ENCODE data around the gene TMC4. TPM values are rescaled to one million over a fixed set of nuclear protein-coding genes. Genes with fewer than 3 reads are reported as not detected.
"Not testable (repeated sequence)": the region's sequence is repeated elsewhere in the genome, so short reads cannot be mapped to it uniquely, and the experiment has no call there.

TMC4 gene
- polyA plus RNA-seq, 1 donor from 2014 or later = not detected

GRCh38 chr19:54178581-54179261 lies 5.8 kb upstream of the TMC4 start:
- Mint-ChIP-seq H3K9me3 (no peaks in the 10 kb centered on the region), H3K4me3 (peak overlapping the region in 1 of 4 donors; percentile 12), H3K27ac (no peak overlapping the region), H3K27me3 (no peaks in the 10 kb centered on the region), H3K4me1 (peaks cover 0 to 6% (median under 1%) of the 10 kb centered on the region in 3 donors), H3K36me3 (peaks cover 6% of the 10 kb centered on the region)

DNA sequence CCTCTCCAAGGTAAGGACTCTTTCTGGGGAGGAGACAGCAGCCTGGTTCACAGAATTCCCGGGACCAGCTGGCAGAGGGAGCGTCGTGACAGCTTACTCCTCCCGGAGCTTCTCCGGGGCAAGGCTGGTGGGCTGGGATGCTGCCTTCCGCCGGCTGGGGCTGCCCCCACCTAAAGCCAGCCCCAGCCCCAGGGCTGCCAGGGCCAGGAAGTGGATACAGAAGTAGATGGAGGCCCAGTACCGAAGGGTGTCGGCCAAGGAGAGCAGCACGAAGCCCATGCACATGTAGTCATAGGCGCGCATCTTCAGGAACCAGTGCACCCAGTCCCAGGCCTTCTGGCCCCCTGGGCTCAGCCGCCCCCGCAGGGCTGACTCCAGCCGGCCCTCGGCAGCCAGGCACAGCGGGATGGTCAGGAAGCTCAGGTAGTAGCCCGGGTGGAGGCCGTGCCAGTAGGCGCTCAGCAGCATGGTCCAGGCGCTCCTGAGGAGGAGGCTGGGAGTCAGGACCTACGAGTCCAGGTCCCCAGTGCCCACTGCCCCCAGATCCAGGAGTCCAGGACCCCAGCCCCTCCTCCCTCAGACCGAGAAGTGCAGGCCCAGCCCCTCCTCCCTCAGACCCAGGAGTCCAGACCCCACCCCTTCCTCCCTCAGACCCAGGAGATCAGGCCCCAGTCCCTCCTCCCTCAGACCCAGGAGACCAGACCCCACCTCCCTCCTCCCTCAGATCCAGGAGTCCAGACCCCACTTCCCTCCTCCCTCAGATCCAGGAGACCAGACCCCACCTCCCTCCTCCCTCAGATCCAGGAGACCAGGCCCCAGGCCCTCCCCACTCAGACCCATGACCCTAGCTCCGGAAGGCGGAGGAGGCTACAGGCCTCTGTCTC lies 1.2 kb upstream of the TMC4 start:
- no peaks in the 10 kb centered on the region for H3K9me3 Mint-ChIP-seq
- H3K4me1 Mint-ChIP-seq = peaks cover 0 to 10% (median 6%) of the 10 kb centered on the region in 3 donors
- no peaks in the 10 kb centered on the region for H3K27me3 Mint-ChIP-seq
- no peak overlapping the region for H3K27ac Mint-ChIP-seq
- H3K4me3 Mint-ChIP-seq = no peak overlapping the region
- peaks cover 6% of the 10 kb centered on the region for H3K36me3 Mint-ChIP-seq

- Mint-ChIP-seq H3K9me3 (no peaks in the 10 kb centered on the region), H3K36me3 (peaks cover 2% of the 10 kb centered on the region), H3K27me3 (no peaks in the 10 kb centered on the region), H3K4me3 (peak overlapping the region in 1 of 4 donors; percentile 47), H3K4me1 (peaks cover 0 to 10% (median 6%) of the 10 kb centered on the region in 3 donors), H3K27ac (no peak overlapping the region)
These were observed 369 bp upstream of the TMC4 start for GRCh38 chr19:54173359-54173699.

DNA sequence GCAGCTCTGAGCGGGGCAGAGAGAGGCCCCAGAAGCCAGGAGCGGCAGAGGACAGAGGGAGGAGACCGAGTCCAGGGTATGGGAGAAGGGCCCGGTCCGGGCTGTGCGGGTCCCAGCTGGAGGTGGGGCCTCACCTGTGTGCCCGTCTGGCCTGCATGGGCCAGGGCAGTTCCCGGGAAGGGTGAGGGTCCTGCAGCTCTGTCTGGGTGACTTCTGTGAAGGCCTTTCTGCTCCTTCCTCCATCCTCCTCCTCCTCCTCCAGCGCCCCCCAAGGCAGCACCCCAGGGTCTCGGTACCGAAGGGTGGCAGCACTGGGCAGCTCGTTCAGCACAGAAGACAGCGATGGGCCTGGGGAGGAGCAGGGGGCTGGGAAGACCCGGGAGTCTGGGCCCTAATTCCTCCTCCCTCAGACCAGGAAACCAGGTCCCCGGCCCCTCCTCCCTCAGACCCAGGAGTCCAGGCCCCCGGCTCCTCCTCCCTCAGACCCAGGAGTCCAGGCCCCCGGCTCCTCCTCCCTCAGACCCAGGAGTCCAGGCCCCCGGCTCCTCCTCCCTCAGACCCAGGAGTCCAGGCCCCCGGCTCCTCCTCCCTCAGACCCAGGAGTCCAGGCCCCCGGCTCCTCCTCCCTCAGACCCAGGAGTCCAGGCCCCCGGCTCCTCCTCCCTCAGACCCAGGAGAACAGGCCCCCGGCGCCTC lies 1.1 kb downstream of the TMC4 start:
- H3K9me3 Mint-ChIP-seq, H3K27ac Mint-ChIP-seq, H3K27me3 Mint-ChIP-seq, H3K4me3 Mint-ChIP-seq, H3K36me3 Mint-ChIP-seq: not testable (repeated sequence)
- peaks cover 0 to 13% (median 6%) of the 10 kb centered on the region in 3 donors for H3K4me1 Mint-ChIP-seq

DNA sequence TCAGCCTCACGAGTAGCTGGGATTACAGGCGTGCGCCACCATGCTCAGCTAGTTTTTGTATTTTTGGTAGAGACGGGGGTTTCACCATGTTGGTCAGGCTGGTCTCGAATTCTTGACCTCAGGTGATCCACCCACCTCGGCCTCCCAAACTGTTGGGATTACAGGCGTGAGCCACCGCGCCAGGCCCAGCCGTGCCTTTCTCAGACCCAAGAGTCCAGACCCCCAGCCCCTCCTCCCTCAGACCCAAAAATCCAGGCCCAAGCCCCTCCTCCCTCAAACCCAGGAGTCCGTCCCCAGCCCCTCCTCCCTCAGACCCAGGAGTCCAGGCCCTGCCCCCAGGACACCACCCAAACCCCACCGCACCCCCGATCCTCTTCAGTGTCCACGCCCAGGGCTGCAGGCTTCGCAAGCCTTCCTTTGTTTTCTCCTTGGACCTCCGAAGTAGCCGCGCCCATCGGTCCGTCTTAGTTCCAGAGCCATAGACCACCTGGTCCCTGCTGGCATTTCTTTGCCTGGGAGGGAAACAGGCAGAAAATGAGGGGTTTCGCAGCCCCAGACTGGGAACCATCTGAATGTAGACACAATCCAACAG lies 3.7 kb downstream of the TMC4 start:
- no peaks in the 10 kb centered on the region for H3K9me3 Mint-ChIP-seq
- H3K27me3 Mint-ChIP-seq = peaks cover 13% of the 10 kb centered on the region
- peaks cover 0 to 8% (median 6%) of the 10 kb centered on the region in 3 donors for H3K4me1 Mint-ChIP-seq
- H3K4me3 Mint-ChIP-seq = no peak overlapping the region
- no peaks in the 10 kb centered on the region for H3K36me3 Mint-ChIP-seq
- no peak overlapping the region for H3K27ac Mint-ChIP-seq

GRCh38 chr19:54168174-54168917 lies 4.6 kb downstream of the TMC4 start:
- H3K27ac Mint-ChIP-seq = no peak overlapping the region
- peaks cover 14% of the 10 kb centered on the region for H3K27me3 Mint-ChIP-seq
- no peaks in the 10 kb centered on the region for H3K36me3 Mint-ChIP-seq
- H3K9me3 Mint-ChIP-seq = no peaks in the 10 kb centered on the region
- H3K4me3 Mint-ChIP-seq = no peak overlapping the region
- peaks cover 0 to 8% (median 2%) of the 10 kb centered on the region in 3 donors for H3K4me1 Mint-ChIP-seq

DNA sequence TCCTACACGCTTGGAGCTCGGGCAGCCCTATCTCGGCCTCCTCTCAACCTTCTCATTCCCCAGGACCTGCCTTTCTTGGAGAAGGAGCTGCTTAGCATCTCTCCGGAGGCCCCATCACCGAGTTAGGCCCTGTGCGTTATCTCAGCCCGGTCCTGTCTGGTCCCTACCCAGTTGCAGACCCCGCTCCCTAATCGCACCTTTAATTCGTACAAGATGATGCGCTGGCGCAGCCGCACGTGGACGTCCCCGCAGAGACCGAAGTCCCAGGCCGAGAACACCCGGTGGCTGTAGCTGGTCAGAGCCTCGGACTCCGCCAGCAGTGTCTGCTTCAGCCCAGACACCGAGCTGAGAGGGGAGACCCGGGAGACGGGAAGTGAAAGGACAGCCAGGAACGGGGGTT lies 7.7 kb downstream of the TMC4 start:
- Mint-ChIP-seq H3K36me3 (no peaks in the 10 kb centered on the region), H3K4me1 (peaks cover 9 to 13% (median 10%) of the 10 kb centered on the region in 3 donors), H3K27me3 (peaks cover 14% of the 10 kb centered on the region), H3K9me3 (no peaks in the 10 kb centered on the region), H3K27ac (peak overlapping the region in 1 of 3 donors; percentile 90), H3K4me3 (peak overlapping the region in 2 of 4 donors; percentile 49 to 63)

DNA sequence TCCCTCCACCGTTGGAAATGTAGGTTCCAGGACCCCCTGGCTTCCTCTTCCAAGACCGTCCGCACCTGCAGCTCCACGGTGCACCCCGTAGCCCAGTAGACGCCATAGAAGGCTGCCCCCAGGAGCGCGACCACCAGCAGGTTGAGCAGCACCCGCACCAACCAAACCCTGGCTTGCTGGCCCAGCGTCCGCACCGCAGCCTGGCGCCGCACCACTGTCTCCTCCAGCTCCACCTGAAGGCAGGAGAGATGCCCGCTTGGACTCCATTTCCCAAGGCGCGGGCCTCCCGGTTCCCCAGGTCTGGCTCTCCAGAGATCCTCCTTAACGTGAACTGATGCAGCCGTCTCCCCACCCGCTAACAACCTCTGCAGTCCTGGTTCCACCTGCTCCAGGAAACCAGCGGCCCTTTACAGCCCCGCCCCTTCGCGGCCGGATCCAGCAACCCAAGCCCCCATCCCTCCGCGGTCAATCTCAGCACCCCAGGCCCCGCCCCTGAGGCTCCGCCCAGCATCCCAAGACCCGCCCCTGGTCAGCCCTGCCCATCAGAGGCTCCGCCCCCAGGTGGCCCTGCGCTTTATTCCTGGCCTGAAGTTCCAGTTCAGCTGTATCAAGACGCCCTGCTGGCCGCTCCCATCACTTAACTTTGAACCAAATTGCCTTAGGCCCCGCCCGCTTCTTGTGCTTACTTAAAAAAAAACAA lies 8.4 kb downstream of the TMC4 start:
- peak overlapping the region in 1 of 3 donors; percentile 90 for H3K27ac Mint-ChIP-seq
- H3K4me3 Mint-ChIP-seq = peak overlapping the region in 1 of 4 donors; percentile 63
- H3K4me1 Mint-ChIP-seq = peaks cover 15 to 19% (median 15%) of the 10 kb centered on the region in 3 donors
- H3K27me3 Mint-ChIP-seq = peaks cover 14% of the 10 kb centered on the region
- no peaks in the 10 kb centered on the region for H3K36me3 Mint-ChIP-seq
- no peaks in the 10 kb centered on the region for H3K9me3 Mint-ChIP-seq

GRCh38 chr19:54162884-54163283 lies 10.1 kb downstream of the TMC4 start:
- Mint-ChIP-seq H3K36me3 (no peaks in the 10 kb centered on the region), H3K4me1 (peaks cover 16 to 26% (median 21%) of the 10 kb centered on the region in 3 donors), H3K27me3 (peaks cover 14% of the 10 kb centered on the region), H3K9me3 (no peaks in the 10 kb centered on the region), H3K27ac (peak overlapping the region in 1 of 3 donors; percentile 77), H3K4me3 (peak overlapping the region in 3 of 4 donors; percentile 86 to 96 (median 93))

- Mint-ChIP-seq H3K27ac (peak overlapping the region; percentile 73 to 77 (median 74)), H3K4me3 (peak overlapping the region; percentile 87 to 96 (median 92)), H3K9me3 (no peaks in the 10 kb centered on the region), H3K36me3 (no peaks in the 10 kb centered on the region), H3K27me3 (peaks cover 14% of the 10 kb centered on the region), H3K4me1 (peaks cover 16 to 26% (median 21%) of the 10 kb centered on the region in 3 donors)
These were observed 10.6 kb downstream of the TMC4 start for GRCh38 chr19:54162241-54162805.

- Mint-ChIP-seq H3K27me3 (peaks cover 13% of the 10 kb centered on the region), H3K36me3 (peaks cover 2% of the 10 kb centered on the region), H3K9me3 (no peaks in the 10 kb centered on the region), H3K4me1 (peaks cover 16 to 29% (median 24%) of the 10 kb centered on the region in 3 donors), H3K4me3 (peak overlapping the region; percentile 9 to 100 (median 80)), H3K27ac (peak overlapping the region in 2 of 3 donors; percentile 93 to 99)
These were observed 12.1 kb downstream of the TMC4 start for GRCh38 chr19:54160854-54161253.

DNA sequence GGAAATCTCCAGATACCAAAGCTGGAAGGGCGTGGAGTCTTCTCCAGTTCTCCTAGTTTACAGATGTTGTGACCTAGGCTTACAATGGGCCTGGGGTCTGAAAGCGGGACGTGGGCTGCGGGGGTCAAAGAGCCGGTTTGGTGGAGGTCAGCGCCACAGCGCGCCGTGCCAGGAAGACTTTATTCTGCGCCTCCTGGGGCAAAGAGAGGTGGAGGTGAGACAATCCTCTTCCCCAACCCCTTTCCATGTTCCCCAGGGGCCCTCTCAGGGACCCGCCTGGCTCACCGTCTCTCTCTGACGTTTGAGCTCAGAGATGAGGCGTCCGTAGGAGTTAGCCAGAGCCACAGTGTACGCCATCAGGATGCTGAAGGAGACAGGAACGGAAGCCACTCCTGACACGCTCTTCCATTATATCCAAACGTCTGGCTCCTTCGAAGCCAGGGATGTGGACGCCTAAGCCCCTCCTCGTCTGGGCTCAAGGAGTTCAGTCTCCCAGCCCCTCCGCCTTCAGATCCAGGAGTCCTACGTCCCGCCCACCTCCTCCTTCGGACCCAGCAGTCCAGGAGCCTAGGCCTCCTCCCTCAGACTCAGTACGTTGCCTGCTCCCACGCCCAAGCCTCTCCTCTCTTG lies 12.7 kb downstream of the TMC4 start:
- H3K9me3 Mint-ChIP-seq = no peaks in the 10 kb centered on the region
- H3K27me3 Mint-ChIP-seq = peaks cover 9% of the 10 kb centered on the region
- H3K27ac Mint-ChIP-seq = peak overlapping the region; percentile 93 to 99 (median 99)
- H3K36me3 Mint-ChIP-seq = peaks cover 2% of the 10 kb centered on the region
- peaks cover 16 to 29% (median 24%) of the 10 kb centered on the region in 3 donors for H3K4me1 Mint-ChIP-seq
- peak overlapping the region; percentile 96 to 100 (median 98) for H3K4me3 Mint-ChIP-seq
